ENCODE data around the gene MISP. TPM values are rescaled to one million over a fixed set of nuclear protein-coding genes. Genes with fewer than 3 reads are reported as not detected.

The MISP gene
- total and polyA plus RNA-seq, 10 of the 15 experiments (the other 5 are each of a cell fraction or from before 2014, with no cell fraction given), result not detected

GRCh38 chr19:788983-789700 is 38.2 kb downstream of the MISP start:
- DNase-seq (ENCODE audit: low read depth, low spot score), result no peak
- no peak overlapping the region for H3K4me3 ChIP-seq
- ChIA-PET RAD21 (ENCODE audit: unreplicated experiment) (no interaction called here), POLR2A (no interaction called here), CTCF (no interaction called here), SMC1A (ENCODE audit: uncharacterized antibody, unreplicated experiment) (no interaction called here)
- in situ Hi-C loops (cut with MboI) (no loop called here), intact Hi-C loops (cut with micrococcal nuclease; ENCODE audit: unreplicated experiment) (no loop called here)
- no peaks in the 10 kb centered on the region for H3K79me2 ChIP-seq (ENCODE audit: control insufficient read depth, insufficient read depth, low read length)
- TF ChIP-seq SREBF2 (IDR thresholded peaks at IDR 0.05; ENCODE audit: low read length), result no peak
- no peak for TF ChIP-seq MYC (IDR thresholded peaks at IDR 0.05; ENCODE audit: insufficient read depth, insufficient read length, insufficient replicate concordance, low read length, severe bottlenecking)
- no peak for TF ChIP-seq PAX8 (IDR thresholded peaks at IDR 0.05)
- TF ChIP-seq RELB (IDR thresholded peaks at IDR 0.05; ENCODE audit: low read depth), result no peak
- TF ChIP-seq DPF2 (IDR thresholded peaks at IDR 0.05), result no peak
- no peak for TF ChIP-seq BRCA1 (IDR thresholded peaks at IDR 0.05; ENCODE audit: low read depth, low read length)
- TF ChIP-seq ZSCAN29 (IDR thresholded peaks at IDR 0.05), result no peak
- no peak for TF ChIP-seq ZNF217 (IDR thresholded peaks at IDR 0.05)
- no peak for TF ChIP-seq KLF5 (IDR thresholded peaks at IDR 0.05; ENCODE audit: partially characterized antibody)
- H2AFZ ChIP-seq (ENCODE audit: control insufficient read depth, low read depth, low read length), result no peak overlapping the region
- WGBS (ENCODE audit: insufficient coverage, insufficient replicate concordance, low lambda C conversion rate, missing lambda C conversion rate), result 45% methylated on average over 33 of the region's 33 CpGs
- H3K4me2 ChIP-seq (ENCODE audit: control insufficient read depth, insufficient read depth), result no peak overlapping the region
- no peaks in the 10 kb centered on the region for H3K4me1 ChIP-seq (ENCODE audit: control insufficient read depth, insufficient read depth, low read length)
- no peaks in the 10 kb centered on the region for H3K9me3 ChIP-seq (replicated peaks; ENCODE audit: control insufficient read depth, insufficient read depth, low read length)
- no peak for ATAC-seq
- H3K36me3 ChIP-seq (ENCODE audit: control insufficient read depth in 2 of 2, insufficient read depth in 2 of 2, low read length in 1 of 2), result no peaks in the 10 kb centered on the region
- H4K20me1 ChIP-seq (ENCODE audit: control insufficient read depth, insufficient read depth), result no peaks in the 10 kb centered on the region
- H3K27ac ChIP-seq (ENCODE audit: control insufficient read depth, insufficient read depth), result no peak overlapping the region
- BruUV-seq (replicated peaks), result no TSS peak
- FAIRE-seq, result no peak
- no peaks in the 10 kb centered on the region; a peak in 1 of 4 replicates for H3K27me3 ChIP-seq (replicated peaks in 1 of 2; ENCODE audit: control insufficient read depth in 2 of 2, insufficient read depth in 2 of 2, low read length in 1 of 2)
- H3K9ac ChIP-seq (ENCODE audit: control insufficient read depth, insufficient read depth, low read length), result no peak overlapping the region

All from GM12878 (cell line).